Lung (tissue), 12 donors: ENCODE results near the gene NR6A1. TPM values are rescaled to one million over a fixed set of nuclear protein-coding genes. Genes with fewer than 3 reads are reported as not detected.

ENCODE experiments used
- ATAC-seq: fragments of 200-7000 bp; cut with Tn5 transposase; one replicate; pipeline ENCODE4 v1.9.1; 2020; ENCODE audit warnings: moderate number of reproducible peaks; ENCODE audit not compliant: insufficient read depth, low FRiP score
- DNase-seq, 3 donors: peaks; one replicate each; pipeline ENCODE4 v3.0.0-alpha.2; 2013 to 2017
- H3K27ac ChIP-seq, 2 donors: one replicate each; pipeline ENCODE4 v1.5.1; 2013; ENCODE audit warnings: mild to moderate bottlenecking in 2 of 2, moderate library complexity in 2 of 2, control low read depth in 1 of 2, inconsistent platforms in 1 of 2, low read depth in 1 of 2, low read length in 1 of 2
- H3K27me3 ChIP-seq, 3 donors: one replicate each; pipeline ENCODE4 v1.5.1; 2013; ENCODE audit warnings: low read length in 2 of 3; ENCODE audit not compliant: control insufficient read depth in 3 of 3, insufficient read depth in 3 of 3
- H3K36me3 ChIP-seq, 4 donors: one replicate each; pipeline ENCODE4 v1.5.1; 2013; ENCODE audit warnings: low read length in 4 of 4, mild to moderate bottlenecking in 1 of 4, moderate library complexity in 1 of 4; ENCODE audit not compliant: control insufficient read depth in 4 of 4, insufficient read depth in 4 of 4
- H3K4me1 ChIP-seq, 5 donors: one replicate each; pipeline ENCODE4 v1.5.1; 2013; ENCODE audit warnings: low read length in 5 of 5, mild to moderate bottlenecking in 2 of 5, moderate library complexity in 1 of 5; ENCODE audit not compliant: control insufficient read depth in 5 of 5, insufficient read depth in 5 of 5
- H3K4me3 ChIP-seq: one replicate; pipeline ENCODE4 v1.5.1; 2013; ENCODE audit warnings: mild to moderate bottlenecking, control low read depth, moderate library complexity
- H3K9ac ChIP-seq, 2 donors: one replicate each; pipeline ENCODE4 v1.5.1; 2013; ENCODE audit warnings: low read length in 2 of 2, control low read depth in 1 of 2; ENCODE audit not compliant: insufficient read depth in 1 of 2
- H3K9me3 ChIP-seq, 4 donors: one replicate each; pipeline ENCODE4 v1.5.1; 2013; ENCODE audit warnings: low read length in 3 of 4, mild to moderate bottlenecking in 1 of 4, moderate library complexity in 1 of 4; ENCODE audit not compliant: control insufficient read depth in 4 of 4, insufficient read depth in 3 of 4
- CTCF ChIP-seq: IDR thresholded peaks from 2 replicates; pipeline ENCODE4 v1.5.1; 2012; ENCODE audit warnings: mild to moderate bottlenecking; ENCODE audit errors: control extremely low read depth, extremely low read depth
- WGBS, 2 donors: extraction: QIAGEN DNeasy Blood & Tissue Kit; methylation state at CpG; one replicate each; pipeline ENCODE4 v1.1.7; 2013; 5-methylcytosine and 5-hydroxymethylcytosine counted together
- polyA plus RNA-seq, 2 donors: library from polyadenylated mRNA; stranded (reverse); fragments of 200-250 nt; gene quantifications; one replicate each; pipeline ENCODE4 v1.2.1, GENCODE V29; 2013
- total RNA-seq, 2 donors: library from RNA; depleted of rRNA in 1 of 2; stranded (reverse); fragments of >200 nt in 1 of 2; gene quantifications; one replicate each; pipeline ENCODE4 v1.2.1, GENCODE V29; 2014 to 2021
- donor health status: control.
- donor health status: control.
- donor health status: Bipolar disorder and iron deficiency.
- donor health status: healthy.
- donor health status: DM: yes; HTN: yes; CAD: no.

The NR6A1 gene
- total and polyA plus RNA-seq, 4 donors, result 0.94 to 4.0 (median 2.4) TPM

- 40 to 70% methylated on average over 2 of the region's 2 CpGs for WGBS, 2 donors
- H3K9ac ChIP-seq, result no peak overlapping the region
- H3K36me3 ChIP-seq, result no peaks in the 10 kb centered on the region
- H3K27me3 ChIP-seq, result no peaks in the 10 kb centered on the region
- no peak for TF ChIP-seq CTCF
- ATAC-seq (peak; percentile 75), DNase-seq (peak in 2 of 3 donors; percentile 21 to 41)
- no peak overlapping the region for H3K27ac ChIP-seq
- H3K4me1 ChIP-seq, result peaks cover 0 to 7% (median 0%) of the 10 kb centered on the region in 5 donors
- H3K4me3 ChIP-seq, result no peak overlapping the region
- H3K9me3 ChIP-seq, result no peaks in the 10 kb centered on the region
Observed at GRCh38 chr9:124602204-124602603, 168.9 kb downstream of the NR6A1 start.

GRCh38 chr9:124600407-124600806 is 170.7 kb downstream of the NR6A1 start:
- no peaks in the 10 kb centered on the region for H3K9me3 ChIP-seq
- no peak overlapping the region for H3K9ac ChIP-seq
- peaks cover 0 to 20% (median 11%) of the 10 kb centered on the region in 5 donors for H3K4me1 ChIP-seq
- no peak for DNase-seq
- H3K27ac ChIP-seq, result no peak overlapping the region
- H3K36me3 ChIP-seq, result no peaks in the 10 kb centered on the region
- no peaks in the 10 kb centered on the region for H3K27me3 ChIP-seq
- ATAC-seq, result no peak
- no peak for TF ChIP-seq CTCF
- H3K4me3 ChIP-seq, result no peak overlapping the region

- no peak for DNase-seq
- H3K36me3 ChIP-seq, result no peaks in the 10 kb centered on the region
- no peak for ATAC-seq
- H3K4me3 ChIP-seq, result no peak overlapping the region
- peaks cover 0 to 31% (median 18%) of the 10 kb centered on the region in 5 donors for H3K4me1 ChIP-seq
- TF ChIP-seq CTCF, result no peak
- no peak overlapping the region for H3K9ac ChIP-seq
- H3K27me3 ChIP-seq, result no peaks in the 10 kb centered on the region
- H3K9me3 ChIP-seq, result no peaks in the 10 kb centered on the region
- 97% methylated on average over 39 of the region's 39 CpGs for WGBS, 2 donors
- H3K27ac ChIP-seq, result no peak overlapping the region
Observed at GRCh38 chr9:124599121-124599795, 171.9 kb downstream of the NR6A1 start.

GRCh38 chr9:124598048-124598447 is 173.1 kb downstream of the NR6A1 start:
- peaks cover 0 to 44% (median 28%) of the 10 kb centered on the region in 5 donors for H3K4me1 ChIP-seq
- no peaks in the 10 kb centered on the region for H3K27me3 ChIP-seq
- H3K27ac ChIP-seq, result no peak overlapping the region
- H3K9ac ChIP-seq, result no peak overlapping the region
- ATAC-seq (no peak), DNase-seq (no peak)
- TF ChIP-seq CTCF, result no peak
- no peaks in the 10 kb centered on the region for H3K9me3 ChIP-seq
- no peak overlapping the region for H3K4me3 ChIP-seq
- 86 to 89% methylated on average over 5 of the region's 5 CpGs for WGBS, 2 donors
- no peaks in the 10 kb centered on the region for H3K36me3 ChIP-seq
